Endothelial cell of umbilical vein (primary cell): ENCODE results near the gene PTPRO. TPM values are rescaled to one million over a fixed set of nuclear protein-coding genes. Genes with fewer than 3 reads are reported as not detected.

Source experiments
- BruUV-seq: library from RNA; stranded (reverse); fragments of 400-500 nt; replicated peaks from 2 replicates; lab custom pipeline; 2021; lab: Mats Ljungman, UMichigan
- CTCF ChIA-PET: fragments of 300-600, 350-600 bp; sonication (Branson Sonifier 250); formaldehyde crosslinking; loops from one replicate; lab custom pipeline; 2021; ENCODE audit warnings: antibody characterized with exemption, inconsistent platforms; lab: Charles Lee
- POLR2A ChIA-PET: fragments of 300-600, 350-600 bp; sonication (Branson Sonifier 250); formaldehyde crosslinking; loops from one replicate; lab custom pipeline; 2021; ENCODE audit warnings: antibody characterized with exemption, inconsistent platforms; lab: Charles Lee
- DNase-seq: peaks from one replicate; pipeline ENCODE4 v3.0.0-alpha.2; 2011; ENCODE audit warnings: low read depth, low spot score
- FAIRE-seq: peaks from 2 replicates; lab custom pipeline; 2011; peaks lifted over from hg19 to GRCh38; lab: Jason Lieb, UNC
- H2AFZ ChIP-seq: 2 replicates; pipeline ENCODE4 v1.6.0; 2012; ENCODE audit warnings: low read depth, low read length, control low read depth, inconsistent platforms
- H3K27ac ChIP-seq: 2 replicates; pipeline ENCODE4 v1.5.1; 2011; ENCODE audit warnings: low read depth, mild to moderate bottlenecking, control low read depth, low read length, moderate library complexity; ENCODE audit not compliant: insufficient read depth
- H3K27me3 ChIP-seq, 2 experiments: 2 replicates each; pipeline versions ENCODE4 v1.6.0 to v1.6.1; 2011; ENCODE audit warnings: low read length in 2 of 2, mixed read lengths in 1 of 2; ENCODE audit not compliant: control insufficient read depth in 2 of 2, insufficient read depth in 2 of 2
- H3K36me3 ChIP-seq, 2 experiments: 2 replicates in 1 of 2; 3 replicates in 1 of 2; pipeline ENCODE4 v1.5.1; 2011; ENCODE audit warnings: low read length in 2 of 2, mild to moderate bottlenecking in 1 of 2, moderate library complexity in 1 of 2; ENCODE audit not compliant: control insufficient read depth in 2 of 2, insufficient read depth in 2 of 2; ENCODE audit errors: extremely low read depth in 1 of 2
- H3K4me1 ChIP-seq: 3 replicates; pipeline ENCODE4 v1.5.1; 2011; ENCODE audit warnings: mild to moderate bottlenecking, low read length; ENCODE audit not compliant: control insufficient read depth, insufficient read depth; ENCODE audit errors: extremely low read depth
- H3K4me2 ChIP-seq: 2 replicates; pipeline ENCODE4 v1.6.1; 2011; ENCODE audit warnings: low read length, control low read depth, mixed read lengths; ENCODE audit not compliant: insufficient read depth
- H3K4me3 ChIP-seq, 3 experiments: fragments of 200-600 bp in 1 of 3; sonication (generic), shearing (Covaris generic) in 1 of 3; replicated peaks in 1 of 3; 2 replicates each; pipeline ENCODE4 v1.5.1; 2011 to 2016; ENCODE audit warnings: control low read depth in 3 of 3, low read length in 3 of 3, mild to moderate bottlenecking in 2 of 3, inconsistent platforms in 1 of 3, low read depth in 1 of 3, moderate library complexity in 1 of 3; ENCODE audit not compliant: insufficient read depth in 1 of 3
- H3K79me2 ChIP-seq: 2 replicates; pipeline ENCODE4 v1.6.0; 2012; ENCODE audit warnings: low read length, inconsistent platforms; ENCODE audit not compliant: control insufficient read depth, insufficient read depth
- H3K9ac ChIP-seq: replicated peaks from 2 replicates; pipeline ENCODE3; 2011; ENCODE audit warnings: low read length, control low read depth; ENCODE audit not compliant: insufficient read depth; ENCODE audit errors: extremely low read depth
- H3K9me1 ChIP-seq: replicated peaks from 3 replicates; pipeline ENCODE4 v1.6.0; 2011; ENCODE audit warnings: mild to moderate bottlenecking, low read length; ENCODE audit not compliant: control insufficient read depth, insufficient read depth; ENCODE audit errors: extremely low read depth
- H3K9me3 ChIP-seq: replicated peaks from 2 replicates; pipeline ENCODE4 v1.5.1; 2012; ENCODE audit warnings: low read length, inconsistent platforms; ENCODE audit not compliant: control insufficient read depth, insufficient read depth
- H4K20me1 ChIP-seq: replicated peaks from 2 replicates; pipeline ENCODE3; 2011; ENCODE audit warnings: mild to moderate bottlenecking, low read length; ENCODE audit not compliant: control insufficient read depth, insufficient read depth; ENCODE audit errors: extremely low read depth
- CTCF ChIP-seq, 2 donors: IDR thresholded peaks; 1 replicate in 1 of 2; 2 replicates in 1 of 2; pipeline ENCODE4 v1.5.1; 2011; ENCODE audit warnings: low read length in 2 of 2, mild to moderate bottlenecking in 2 of 2, moderate library complexity in 2 of 2, control low read depth in 1 of 2, inconsistent platforms in 1 of 2, low read depth in 1 of 2; ENCODE audit not compliant: insufficient read depth in 1 of 2; ENCODE audit errors: extremely low read depth in 1 of 2
- EZH2 ChIP-seq: IDR thresholded peaks from 2 replicates; pipeline ENCODE4 v1.6.1; 2012; ENCODE audit warnings: borderline replicate concordance, low read depth, mild to moderate bottlenecking, moderate library complexity, low read length, inconsistent platforms; ENCODE audit not compliant: severe bottlenecking
- FOS ChIP-seq: IDR thresholded peaks from 2 replicates; pipeline ENCODE4 v1.6.1; 2011; ENCODE audit warnings: mild to moderate bottlenecking, low read length, moderate library complexity, borderline replicate concordance; ENCODE audit not compliant: insufficient read depth
- GATA2 ChIP-seq: IDR thresholded peaks from 2 replicates; pipeline ENCODE4 v1.7.0; 2011; ENCODE audit warnings: low read depth, mild to moderate bottlenecking, moderate library complexity, mixed read lengths, low read length; ENCODE audit not compliant: insufficient read length, insufficient read depth
- JUN ChIP-seq: IDR thresholded peaks from 2 replicates; pipeline ENCODE4 v1.6.1; 2011; ENCODE audit warnings: borderline replicate concordance, low read depth; ENCODE audit not compliant: insufficient read length, insufficient read depth
- MAX ChIP-seq: IDR thresholded peaks from 2 replicates; pipeline ENCODE4 v1.6.1; 2011; ENCODE audit not compliant: insufficient read depth, insufficient read length
- MYC ChIP-seq: IDR thresholded peaks from one replicate; pipeline ENCODE4 v1.6.1; 2011; ENCODE audit warnings: mild to moderate bottlenecking, low read depth, low read length
- POLR2A ChIP-seq: IDR thresholded peaks from 2 replicates; pipeline ENCODE4 v1.6.1; 2012; ENCODE audit warnings: low read depth, mild to moderate bottlenecking, control low read depth, low read length
- POLR2AphosphoS5 ChIP-seq: IDR thresholded peaks from 2 replicates; pipeline ENCODE4 v1.6.1; 2012; ENCODE audit warnings: low read depth, mild to moderate bottlenecking, control low read depth, low read length, moderate library complexity; ENCODE audit not compliant: insufficient read depth
- dilution Hi-C: fragments of 300-500 bp; cut with MboI; formaldehyde crosslinking; loops from one replicate; pipeline ENCODE4 v1.15.0; 2019; ENCODE audit warnings: low sequenced_read_pairs; ENCODE audit not compliant: extremely low pct_ligation_motif_present
- intact Hi-C: fragments of 100-400 bp; cut with micrococcal nuclease; formaldehyde crosslinking; loops from one replicate; pipeline ENCODE4 v1.10.0; 2022
- polyA plus RNA-seq, 4 experiments: library from polyadenylated mRNA; depleted of rRNA in 3 of 4; stranded (reverse) in 3 of 4; unstranded in 1 of 4; fragments of >200 nt; gene quantifications; 2 replicates each; pipeline versions ENCODE4 v1.2.1 to v1.2.3, GENCODE V29; 2011 to 2012; ENCODE audit warnings: missing spikeins in 1 of 4
- total RNA-seq: library from RNA; stranded (reverse); gene quantifications from 2 replicates; pipeline ENCODE4 v1.2.3, GENCODE V29; 2021

The PTPRO gene
- total and polyA plus RNA-seq, 2 donors (not counting 3 experiments of a cell fraction or from before 2014, with no cell fraction given): not detected

- no peak overlapping the region for H2AFZ ChIP-seq
- ChIA-PET POLR2A (no interaction called here), CTCF (interaction anchor here (1.3 to 8.9 kb wide), 12 partner anchors 10 to 309 kb away, joined by 3 to 202 read pairs (median 10); no protein-coding TSS in a partner anchor)
- no peak overlapping the region for H3K4me3 ChIP-seq
- H3K27ac ChIP-seq: no peak overlapping the region
- BruUV-seq: no TSS peak
- H3K79me2 ChIP-seq: no peaks in the 10 kb centered on the region
- no peak for TF ChIP-seq EZH2
- TF ChIP-seq MYC: no peak
- TF ChIP-seq POLR2A: no peak
- no peak for TF ChIP-seq FOS
- no peak for TF ChIP-seq POLR2AphosphoS5
- TF ChIP-seq JUN: no peak
- TF ChIP-seq MAX: no peak
- no peak for TF ChIP-seq CTCF (IDR thresholded peaks at IDR 0.05; ENCODE audit: extremely low read depth in 1 of 2, insufficient read depth in 1 of 2, low read depth in 1 of 2, low read length in 2 of 2)
- no peak for TF ChIP-seq GATA2
- DNase-seq: no peak
- H3K27me3 ChIP-seq: peaks cover 5 to 11% of the 10 kb centered on the region in 2 experiments
- no peak overlapping the region for H3K9ac ChIP-seq
- dilution Hi-C loops (no loop called here), intact Hi-C loops (loop anchor here (1.0 to 2.0 kb wide), 5 partner anchors 111 to 310 kb away; partner anchors contain the start of gene EPS8)
- FAIRE-seq: no peak
- no peaks in the 10 kb centered on the region for H3K9me3 ChIP-seq
- no peaks in the 10 kb centered on the region for H3K9me1 ChIP-seq
- H3K4me1 ChIP-seq: peaks cover 6% of the 10 kb centered on the region
- no peak overlapping the region for H3K4me2 ChIP-seq
- H4K20me1 ChIP-seq: no peaks in the 10 kb centered on the region
- no peaks in the 10 kb centered on the region for H3K36me3 ChIP-seq
Measured at GRCh38 chr12:15589328-15590032, 267.2 kb downstream of the PTPRO start.
